Gastroesophageal sphincter (tissue), 3 donors: ENCODE results near the gene ZNF385A.

Experiments
- CTCF ChIP-seq, 4 experiments: fragments of 200-600 bp in 2 of 4; fragments of 450-650 bp in 2 of 4; sonication (generic) in 1 of 4; IDR thresholded peaks; one replicate each; pipeline ENCODE4 v1.5.1; 2017 to 2019; ENCODE audit warnings: antibody characterized with exemption in 4 of 4, mild to moderate bottlenecking in 2 of 4, moderate library complexity in 2 of 4
- POLR2A ChIP-seq, 2 donors: fragments of 450-650 bp; IDR thresholded peaks; one replicate each; pipeline ENCODE4 v1.6.1; 2017; ENCODE audit warnings: antibody characterized with exemption in 2 of 2, mild to moderate bottlenecking in 2 of 2, moderate library complexity in 1 of 2
- POLR2AphosphoS5 ChIP-seq: sonication (generic); formaldehyde crosslinking; IDR thresholded peaks from one replicate; pipeline ENCODE4 v1.6.1; 2017; ENCODE audit warnings: antibody characterized with exemption

GRCh38 chr12:54333420-54334034 lies 51.0 kb downstream of the ZNF385A start:
- no peak for TF ChIP-seq CTCF (IDR thresholded peaks at IDR 0.05)
- no peak for TF ChIP-seq POLR2AphosphoS5
- no peak for TF ChIP-seq POLR2A (IDR thresholded peaks at IDR 0.05)
